GM23338 (cell line): ENCODE measurements around the gene YBX2.

ENCODE experiments used
- POLR2AphosphoS5 ChIP-seq: IDR thresholded peaks from 2 replicates; pipeline ENCODE4 v1.6.1; 2016; ENCODE audit warnings: antibody characterized with exemption, low read depth
- STAT1 ChIP-seq: IDR thresholded peaks from one replicate; pipeline ENCODE4 v1.6.1; 2016; ENCODE audit warnings: antibody characterized with exemption; ENCODE audit not compliant: unreplicated experiment
- TF ChIP-seq, protein P1 (sequence below), 2 experiments: fragments of 200-600 bp in 1 of 2; sonication (generic) in 1 of 2; conservative IDR thresholded peaks; 2 replicates each; pipeline versions ENCODE4 v1.5.1 to v1.6.1; 2016 to 2017; ENCODE audit warnings: antibody characterized with exemption in 2 of 2, low read depth in 2 of 2, mild to moderate bottlenecking in 2 of 2, moderate library complexity in 1 of 2
- TF ChIP-seq, protein P2 (sequence below): IDR thresholded peaks from one replicate; pipeline ENCODE4 v1.6.1; 2018; ENCODE audit warnings: antibody characterized with exemption; ENCODE audit not compliant: unreplicated experiment

DNA sequence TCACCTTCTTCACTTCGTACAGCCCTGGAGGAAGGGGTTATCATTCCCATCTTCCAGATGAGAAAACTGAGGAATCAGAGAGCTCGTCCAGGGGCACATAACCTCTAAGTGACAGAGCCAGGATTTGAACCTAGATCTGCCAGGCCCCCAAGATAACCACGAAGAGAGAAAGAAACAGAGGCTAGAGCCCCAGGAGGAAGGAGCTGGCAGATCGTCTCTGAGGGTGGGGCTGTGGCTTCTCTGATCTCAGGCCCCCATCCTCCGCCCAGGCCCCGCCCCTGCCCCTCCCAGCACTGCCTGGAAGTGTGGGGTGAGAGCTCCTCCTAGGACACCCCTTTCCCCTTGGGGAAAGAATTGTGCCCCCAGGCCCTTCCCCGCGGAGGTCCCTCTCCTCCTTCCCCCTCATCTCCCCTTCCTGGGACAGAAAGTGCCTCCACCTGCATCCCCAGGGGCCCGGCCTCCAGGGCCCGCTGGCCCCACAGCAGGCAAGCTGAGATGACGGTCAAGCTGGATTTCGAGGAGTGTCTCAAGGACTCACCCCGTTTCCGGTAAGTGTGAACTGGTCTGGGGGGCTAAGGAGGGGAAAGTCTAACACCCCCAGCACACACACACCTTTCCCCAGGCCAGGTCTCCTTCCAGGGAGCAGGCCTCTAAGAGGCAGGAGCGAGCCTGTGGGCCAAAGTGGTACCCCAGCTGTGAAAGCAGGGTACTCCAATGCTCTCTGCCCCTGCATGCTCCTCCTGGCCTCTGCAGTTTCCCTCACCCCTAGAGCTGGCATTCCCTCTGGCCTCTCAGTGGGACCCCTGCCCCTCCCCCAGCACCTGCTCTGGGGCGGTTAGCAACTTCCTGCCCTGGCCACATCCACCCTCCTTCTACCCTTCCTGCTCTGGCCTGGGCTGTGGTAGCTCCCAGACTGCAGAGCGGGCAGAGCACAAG, 42.1 kb upstream of the YBX2 start, which contains the start of gene ACAP1:
- TF ChIP-seq, protein P1, sequence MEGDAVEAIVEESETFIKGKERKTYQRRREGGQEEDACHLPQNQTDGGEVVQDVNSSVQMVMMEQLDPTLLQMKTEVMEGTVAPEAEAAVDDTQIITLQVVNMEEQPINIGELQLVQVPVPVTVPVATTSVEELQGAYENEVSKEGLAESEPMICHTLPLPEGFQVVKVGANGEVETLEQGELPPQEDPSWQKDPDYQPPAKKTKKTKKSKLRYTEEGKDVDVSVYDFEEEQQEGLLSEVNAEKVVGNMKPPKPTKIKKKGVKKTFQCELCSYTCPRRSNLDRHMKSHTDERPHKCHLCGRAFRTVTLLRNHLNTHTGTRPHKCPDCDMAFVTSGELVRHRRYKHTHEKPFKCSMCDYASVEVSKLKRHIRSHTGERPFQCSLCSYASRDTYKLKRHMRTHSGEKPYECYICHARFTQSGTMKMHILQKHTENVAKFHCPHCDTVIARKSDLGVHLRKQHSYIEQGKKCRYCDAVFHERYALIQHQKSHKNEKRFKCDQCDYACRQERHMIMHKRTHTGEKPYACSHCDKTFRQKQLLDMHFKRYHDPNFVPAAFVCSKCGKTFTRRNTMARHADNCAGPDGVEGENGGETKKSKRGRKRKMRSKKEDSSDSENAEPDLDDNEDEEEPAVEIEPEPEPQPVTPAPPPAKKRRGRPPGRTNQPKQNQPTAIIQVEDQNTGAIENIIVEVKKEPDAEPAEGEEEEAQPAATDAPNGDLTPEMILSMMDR (conservative IDR thresholded peaks at IDR 0.05; ENCODE audit: low read depth in 2 of 2) = no peak
- TF ChIP-seq, protein P2, sequence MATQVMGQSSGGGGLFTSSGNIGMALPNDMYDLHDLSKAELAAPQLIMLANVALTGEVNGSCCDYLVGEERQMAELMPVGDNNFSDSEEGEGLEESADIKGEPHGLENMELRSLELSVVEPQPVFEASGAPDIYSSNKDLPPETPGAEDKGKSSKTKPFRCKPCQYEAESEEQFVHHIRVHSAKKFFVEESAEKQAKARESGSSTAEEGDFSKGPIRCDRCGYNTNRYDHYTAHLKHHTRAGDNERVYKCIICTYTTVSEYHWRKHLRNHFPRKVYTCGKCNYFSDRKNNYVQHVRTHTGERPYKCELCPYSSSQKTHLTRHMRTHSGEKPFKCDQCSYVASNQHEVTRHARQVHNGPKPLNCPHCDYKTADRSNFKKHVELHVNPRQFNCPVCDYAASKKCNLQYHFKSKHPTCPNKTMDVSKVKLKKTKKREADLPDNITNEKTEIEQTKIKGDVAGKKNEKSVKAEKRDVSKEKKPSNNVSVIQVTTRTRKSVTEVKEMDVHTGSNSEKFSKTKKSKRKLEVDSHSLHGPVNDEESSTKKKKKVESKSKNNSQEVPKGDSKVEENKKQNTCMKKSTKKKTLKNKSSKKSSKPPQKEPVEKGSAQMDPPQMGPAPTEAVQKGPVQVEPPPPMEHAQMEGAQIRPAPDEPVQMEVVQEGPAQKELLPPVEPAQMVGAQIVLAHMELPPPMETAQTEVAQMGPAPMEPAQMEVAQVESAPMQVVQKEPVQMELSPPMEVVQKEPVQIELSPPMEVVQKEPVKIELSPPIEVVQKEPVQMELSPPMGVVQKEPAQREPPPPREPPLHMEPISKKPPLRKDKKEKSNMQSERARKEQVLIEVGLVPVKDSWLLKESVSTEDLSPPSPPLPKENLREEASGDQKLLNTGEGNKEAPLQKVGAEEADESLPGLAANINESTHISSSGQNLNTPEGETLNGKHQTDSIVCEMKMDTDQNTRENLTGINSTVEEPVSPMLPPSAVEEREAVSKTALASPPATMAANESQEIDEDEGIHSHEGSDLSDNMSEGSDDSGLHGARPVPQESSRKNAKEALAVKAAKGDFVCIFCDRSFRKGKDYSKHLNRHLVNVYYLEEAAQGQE = no peak
- peak; percentile 43; the same call in 1 of the 2 replicates for TF ChIP-seq POLR2AphosphoS5
- no peak for TF ChIP-seq STAT1
